Raji (cell line): ENCODE data around the gene MEGF11.

Experiments
- POLR2A ChIP-seq: IDR thresholded peaks from 2 replicates; pipeline ENCODE4 v1.6.1; 2011; ENCODE audit warnings: low read depth, low read length, control low read depth; ENCODE audit not compliant: insufficient read depth

Gene MEGF11

GRCh38 chr15:66253418-66254088 lies at the start of gene MEGF11:
Gene MEGF11, minus strand, starts transcription at chr15:66253750. Its CDS starts 125,347 bp downstream, at chr15:66128403.
- TF ChIP-seq POLR2A = no peak

DNA sequence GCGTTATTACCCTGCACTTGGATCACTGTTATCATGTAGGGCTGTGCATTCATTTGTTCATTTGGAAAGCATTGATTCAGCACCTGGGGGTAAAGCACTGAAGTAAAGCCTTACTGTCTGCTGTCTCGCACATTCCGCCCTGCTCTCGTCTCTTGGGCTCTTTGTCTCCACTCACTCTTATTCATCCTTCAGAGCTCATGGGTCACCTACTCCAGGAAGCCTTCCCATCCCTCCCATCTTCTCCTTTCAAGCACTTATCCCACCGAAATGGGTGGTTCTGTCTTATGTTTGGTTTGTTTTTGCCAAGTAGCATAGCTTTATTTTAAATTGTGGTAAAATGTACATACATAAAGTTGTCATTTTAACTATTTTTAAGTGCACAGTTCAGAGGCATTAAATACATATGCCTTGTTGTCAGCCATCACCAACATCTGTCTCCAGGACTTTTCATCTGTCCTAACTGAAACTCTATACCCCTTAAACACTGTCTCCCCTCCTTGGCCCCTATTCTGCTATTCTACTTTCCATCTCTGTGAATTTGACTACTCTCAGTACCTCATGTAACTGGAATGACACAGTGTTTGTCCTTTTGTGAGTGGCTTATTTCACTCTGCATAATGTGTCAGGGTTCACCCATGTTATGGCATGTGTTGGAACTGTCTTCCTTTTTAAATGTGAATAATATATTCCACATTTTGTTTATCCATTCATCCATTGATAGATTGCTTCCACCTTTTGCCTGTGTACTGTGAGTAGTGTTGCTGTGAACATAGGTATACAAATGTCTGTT lies 49.1 kb upstream of the MEGF11 start:
- TF ChIP-seq POLR2A = no peak

DNA sequence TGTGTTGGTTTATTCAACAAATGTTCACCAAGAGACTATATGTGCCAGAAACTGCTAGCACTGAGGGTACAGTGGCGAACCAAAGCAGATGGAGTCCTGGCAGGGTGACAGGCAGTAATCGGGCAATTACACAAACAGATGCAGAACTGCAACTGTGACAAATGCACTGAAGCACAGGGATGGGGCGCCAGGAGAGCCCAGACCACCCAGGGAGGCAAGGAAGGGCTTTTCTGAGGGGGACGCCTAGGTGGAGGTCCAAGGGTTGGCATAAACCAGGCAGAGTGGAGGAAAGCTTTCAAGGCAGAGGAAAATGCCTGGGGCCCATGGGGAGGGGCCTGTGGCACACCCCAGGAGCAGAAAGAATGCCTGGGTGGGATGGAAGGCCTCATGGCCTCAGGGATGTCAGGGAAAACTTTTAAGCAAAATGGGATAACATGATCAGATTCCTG lies 45.3 kb upstream of the MEGF11 start:
- no peak for TF ChIP-seq POLR2A

- no peak for TF ChIP-seq POLR2A
These were observed 42.6 kb upstream of the MEGF11 start for GRCh38 chr15:66296186-66296585.

GRCh38 chr15:66294932-66295235 lies 41.3 kb upstream of the MEGF11 start:
- no peak for TF ChIP-seq POLR2A

GRCh38 chr15:66294157-66294931 lies 40.8 kb upstream of the MEGF11 start:
- TF ChIP-seq POLR2A = peak; percentile 64

DNA sequence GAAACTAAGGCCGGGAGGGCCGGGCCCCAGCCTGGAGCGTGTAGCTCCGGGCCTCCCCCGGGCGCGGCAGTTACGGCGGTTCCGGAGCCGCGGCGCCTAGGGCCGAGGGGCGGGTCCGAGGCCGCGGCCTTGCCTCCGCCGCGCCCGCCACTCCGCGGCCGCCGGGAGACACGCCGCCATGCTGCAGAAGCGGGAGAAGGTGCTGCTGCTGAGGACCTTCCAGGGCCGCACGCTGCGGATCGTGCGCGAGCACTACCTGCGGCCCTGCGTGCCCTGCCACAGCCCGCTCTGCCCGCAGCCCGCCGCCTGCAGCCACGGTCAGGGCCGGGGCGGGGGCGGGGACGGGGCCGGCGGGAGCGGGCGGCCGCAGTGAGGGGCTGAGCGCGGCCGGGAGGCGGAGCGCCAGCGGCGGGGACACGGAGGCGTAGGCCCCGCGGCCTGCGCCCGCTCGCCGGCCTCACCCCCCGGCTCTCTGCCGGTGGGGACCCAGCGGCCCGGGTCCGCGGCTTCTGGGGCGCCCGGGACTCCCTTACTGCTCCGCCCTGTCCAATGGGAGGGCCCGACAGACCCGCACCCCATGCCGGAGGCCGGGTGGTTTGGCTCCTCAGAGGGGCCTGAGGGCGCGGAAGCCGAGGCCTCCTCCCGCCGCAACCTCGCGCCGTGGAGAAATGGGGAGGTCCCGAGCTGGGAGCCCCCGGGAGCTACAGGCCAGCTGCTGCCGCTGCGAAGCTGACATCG lies 40.0 kb upstream of the MEGF11 start, which contains the start of gene DIS3L:
TSS of gene DIS3L (plus strand) at position 150 of the 738 bp plus-strand sequence. CDS start at position 179, 29 bp downstream.
- peak; percentile 81 for TF ChIP-seq POLR2A

GRCh38 chr15:66292571-66293418 lies 39.2 kb upstream of the MEGF11 start:
- TF ChIP-seq POLR2A = no peak

DNA sequence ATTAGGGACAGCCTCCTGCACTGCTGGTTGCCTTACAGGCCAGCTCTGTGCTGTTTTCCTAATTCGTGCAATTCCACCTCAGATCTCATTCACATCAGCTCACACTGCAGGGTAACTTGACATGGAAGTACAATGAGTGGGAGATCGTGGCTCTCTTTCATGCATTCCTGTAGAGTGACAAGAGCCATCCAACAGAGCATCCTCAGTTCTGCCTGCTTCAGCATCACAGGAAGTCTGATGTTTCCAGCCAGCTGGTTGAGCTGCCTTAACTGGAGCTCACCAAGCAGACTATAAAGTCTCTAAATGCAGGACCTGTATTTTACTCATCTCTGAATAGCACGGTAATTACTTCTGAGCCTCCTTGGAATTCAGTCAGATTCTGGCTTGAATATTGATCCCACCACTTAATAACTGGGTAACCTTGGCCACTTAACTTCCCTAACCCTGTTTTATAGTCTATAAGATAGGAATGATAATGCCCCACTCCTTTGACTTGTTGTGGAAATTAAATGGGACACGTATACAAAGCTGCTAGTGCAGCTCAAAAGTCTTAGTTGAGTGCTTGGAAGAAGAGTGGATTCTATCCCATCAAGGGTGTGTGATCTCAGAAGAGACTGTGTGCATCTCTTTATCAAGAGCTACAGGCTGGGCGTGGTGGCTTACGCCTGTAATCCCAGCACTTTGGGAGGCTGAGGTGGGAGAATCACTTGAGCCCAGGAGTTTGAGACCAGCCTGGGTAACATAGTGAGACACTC lies 38.4 kb upstream of the MEGF11 start:
- TF ChIP-seq POLR2A = no peak

GRCh38 chr15:66290518-66290917 lies 37.0 kb upstream of the MEGF11 start:
- TF ChIP-seq POLR2A = no peak

DNA sequence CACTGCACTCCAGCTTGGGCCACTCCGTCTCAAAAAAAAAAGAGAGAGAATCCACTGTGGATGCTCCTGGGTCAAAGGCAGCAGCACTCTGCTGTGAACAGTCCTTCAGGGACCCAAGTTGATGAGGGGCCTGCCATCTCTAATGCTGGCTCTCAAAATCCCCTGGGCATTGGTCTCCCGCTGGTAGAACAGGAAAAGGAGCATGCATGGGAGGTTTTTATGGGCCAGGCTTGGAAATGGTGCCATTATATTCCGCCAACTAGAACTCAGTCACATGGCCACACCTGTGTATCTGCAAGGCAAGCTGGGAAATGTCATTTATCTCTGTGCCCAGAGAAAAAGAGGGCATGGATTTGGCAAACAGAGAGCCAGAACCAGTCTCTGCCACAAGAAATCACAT lies 36.5 kb upstream of the MEGF11 start:
- TF ChIP-seq POLR2A = no peak

DNA sequence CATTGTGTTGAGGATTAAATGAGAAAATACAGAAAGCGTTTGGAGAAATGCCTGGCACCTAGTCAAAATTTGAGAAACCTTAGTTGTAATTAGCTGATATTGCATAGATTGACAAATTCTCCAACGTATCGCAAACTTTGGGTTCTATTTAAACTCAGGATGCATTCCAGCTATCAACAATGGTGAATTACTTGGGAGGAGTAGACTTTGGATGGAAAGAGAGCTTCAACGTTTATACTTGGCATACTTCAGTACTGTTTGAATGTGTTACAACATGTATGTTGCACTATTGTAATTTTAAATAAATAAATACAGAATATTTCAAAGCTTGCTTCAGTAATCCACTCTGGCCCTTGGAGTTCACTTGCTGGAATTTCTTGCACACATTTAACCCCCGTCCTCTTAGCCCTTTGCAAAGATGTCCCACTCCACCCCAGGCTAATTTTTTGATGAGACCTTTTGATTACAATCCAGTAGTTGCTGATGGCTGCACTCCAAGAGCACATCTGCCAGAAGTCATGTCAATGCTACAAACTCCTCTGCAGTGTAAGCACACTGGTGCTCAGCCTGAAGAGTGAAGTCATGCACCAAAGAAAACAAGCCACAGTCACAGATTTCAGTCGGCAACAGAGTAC lies 35.1 kb upstream of the MEGF11 start:
- TF ChIP-seq POLR2A = no peak

- TF ChIP-seq POLR2A = no peak
These were observed 34.5 kb upstream of the MEGF11 start for GRCh38 chr15:66288093-66288492.
